HG02571 (cell line): ENCODE results near the gene MXD1.

ENCODE experiments used
- ATAC-seq: cut with Tn5 transposase; IDR thresholded peaks from one replicate; pipeline ENCODE4 v1.9.1; 2021; ENCODE audit warnings: mild to moderate bottlenecking, moderate library complexity; ENCODE audit not compliant: unreplicated experiment

The MXD1 gene

GRCh38 chr2:69975853-69976462 lies 61.0 kb downstream of the MXD1 start:
- ATAC-seq, result no peak

GRCh38 chr2:69977186-69977585 lies 62.3 kb downstream of the MXD1 start:
- no peak for ATAC-seq

DNA sequence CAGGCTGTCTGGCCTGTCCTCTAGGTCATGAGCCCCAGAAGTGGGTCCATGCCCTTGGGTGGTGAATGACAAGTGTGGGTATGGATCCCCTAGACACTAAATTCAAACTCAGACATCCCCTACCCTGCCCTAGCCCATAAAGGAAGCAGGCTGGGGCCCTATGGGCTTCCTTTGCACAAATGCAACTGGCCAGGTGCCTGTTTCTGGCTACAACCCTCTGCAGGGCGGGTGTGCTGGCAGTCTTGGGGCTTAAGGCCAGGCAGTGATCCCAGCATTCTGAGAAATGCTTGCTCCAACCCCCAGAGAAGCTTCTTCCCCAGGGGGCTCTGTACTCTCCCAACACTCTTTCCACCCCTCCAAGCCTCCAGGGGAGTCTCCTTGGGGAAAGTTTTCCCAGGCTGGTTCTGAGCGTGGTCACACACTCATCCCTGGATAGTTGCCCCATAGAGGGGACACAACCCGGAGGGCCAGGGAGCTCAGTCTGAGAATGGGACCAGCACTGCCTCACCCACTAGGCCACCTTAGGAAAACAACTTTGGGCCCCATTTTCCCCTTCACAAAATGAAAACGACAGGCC lies 63.1 kb downstream of the MXD1 start:
- no peak for ATAC-seq

GRCh38 chr2:69979902-69980807 lies 65.2 kb downstream of the MXD1 start:
- no peak for ATAC-seq

DNA sequence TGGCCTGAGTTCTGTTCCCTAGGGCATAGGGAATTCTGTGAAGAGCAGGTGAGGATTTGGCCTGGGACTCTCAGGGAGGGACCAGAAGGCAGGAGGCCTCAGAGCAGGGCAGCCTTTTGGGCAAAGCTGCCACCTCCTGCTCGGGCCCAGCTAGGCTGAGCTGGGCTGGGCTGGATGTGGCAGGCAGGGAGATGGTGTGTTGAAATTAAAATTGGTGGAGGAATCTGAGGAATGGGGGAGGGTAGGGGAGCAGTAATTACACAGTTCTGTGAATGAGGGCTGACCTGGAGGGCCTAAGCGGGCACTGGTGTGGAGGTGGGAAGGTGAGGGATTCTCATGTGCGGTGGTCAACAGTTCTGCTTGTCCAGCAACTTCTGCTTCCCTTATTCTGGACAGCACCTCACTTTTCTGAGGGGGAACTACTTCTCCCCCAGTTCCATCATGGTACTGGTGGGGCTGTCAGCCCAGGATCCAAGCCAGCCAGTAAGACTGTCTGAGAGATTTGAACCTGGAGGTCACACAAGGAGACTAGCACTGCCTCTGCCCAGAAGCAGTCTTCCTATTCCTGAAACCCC lies 68.6 kb downstream of the MXD1 start:
- no peak for ATAC-seq

GRCh38 chr2:69985216-69985615 lies 70.3 kb downstream of the MXD1 start:
- no peak for ATAC-seq

DNA sequence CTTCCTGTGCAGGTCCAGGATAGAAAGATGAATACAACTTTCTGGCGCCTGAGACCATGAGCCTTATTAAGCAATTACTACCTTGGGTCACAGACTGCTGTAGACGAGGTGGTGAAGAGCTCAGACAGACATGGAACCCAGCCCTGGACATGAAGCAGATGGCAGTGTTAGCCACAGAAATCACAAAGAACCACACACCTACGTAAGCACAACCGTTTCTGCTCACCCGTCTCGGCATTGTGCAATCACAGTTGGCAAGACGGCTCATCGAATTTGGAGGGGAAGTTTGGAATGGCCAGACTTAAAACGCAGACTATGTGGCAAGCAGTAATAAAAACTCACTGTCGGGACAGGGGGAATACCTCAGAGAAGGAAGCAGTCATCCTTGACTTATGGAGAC lies 70.8 kb downstream of the MXD1 start:
- ATAC-seq, result no peak

DNA sequence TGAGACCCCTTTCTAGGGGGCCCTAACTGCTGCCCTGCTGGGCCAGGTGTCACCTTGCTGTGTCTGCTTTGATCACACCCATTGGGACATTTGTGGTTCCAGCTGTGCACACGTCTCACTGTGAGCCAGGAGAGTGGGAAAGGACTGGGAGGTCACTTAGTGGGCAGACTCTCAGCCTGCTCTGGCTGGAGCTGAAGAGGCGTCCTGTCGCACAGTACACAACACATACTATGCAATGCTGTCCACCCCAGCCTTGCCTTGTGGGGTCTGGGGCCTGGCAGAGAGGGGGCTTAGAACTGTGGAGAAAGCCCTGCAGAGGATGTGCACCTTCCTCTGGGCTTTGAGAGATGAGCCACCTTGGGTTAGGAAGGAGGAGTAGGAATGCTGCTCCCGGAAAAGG lies 71.8 kb downstream of the MXD1 start:
- no peak for ATAC-seq

DNA sequence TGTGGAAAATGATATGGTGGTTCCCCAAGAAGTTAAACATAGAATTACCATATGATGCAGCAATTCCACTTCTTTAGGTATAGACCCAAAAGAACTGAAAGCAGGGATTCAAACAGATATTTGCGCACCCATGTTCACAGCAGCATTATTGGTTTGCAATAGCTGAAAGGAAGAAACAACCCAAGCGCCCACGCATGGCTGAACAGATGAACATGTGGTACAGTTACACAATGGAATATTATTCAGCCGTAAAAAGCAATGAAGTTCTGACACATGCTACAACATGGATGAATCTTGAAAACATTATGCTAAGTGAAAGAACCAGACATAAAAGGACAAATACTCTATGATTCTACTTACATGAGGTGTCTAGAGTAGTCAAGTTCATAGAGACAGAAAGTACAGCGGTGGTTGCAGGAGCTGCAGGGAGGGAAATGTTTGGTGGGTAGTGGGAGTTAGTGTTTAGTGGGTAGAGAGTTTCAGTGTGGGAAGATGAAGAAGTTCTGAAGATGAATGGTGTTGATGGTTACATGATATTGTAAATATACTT lies 73.3 kb downstream of the MXD1 start:
- ATAC-seq, result no peak

- ATAC-seq, result no peak
These were observed 74.1 kb downstream of the MXD1 start for GRCh38 chr2:69989009-69989408.

DNA sequence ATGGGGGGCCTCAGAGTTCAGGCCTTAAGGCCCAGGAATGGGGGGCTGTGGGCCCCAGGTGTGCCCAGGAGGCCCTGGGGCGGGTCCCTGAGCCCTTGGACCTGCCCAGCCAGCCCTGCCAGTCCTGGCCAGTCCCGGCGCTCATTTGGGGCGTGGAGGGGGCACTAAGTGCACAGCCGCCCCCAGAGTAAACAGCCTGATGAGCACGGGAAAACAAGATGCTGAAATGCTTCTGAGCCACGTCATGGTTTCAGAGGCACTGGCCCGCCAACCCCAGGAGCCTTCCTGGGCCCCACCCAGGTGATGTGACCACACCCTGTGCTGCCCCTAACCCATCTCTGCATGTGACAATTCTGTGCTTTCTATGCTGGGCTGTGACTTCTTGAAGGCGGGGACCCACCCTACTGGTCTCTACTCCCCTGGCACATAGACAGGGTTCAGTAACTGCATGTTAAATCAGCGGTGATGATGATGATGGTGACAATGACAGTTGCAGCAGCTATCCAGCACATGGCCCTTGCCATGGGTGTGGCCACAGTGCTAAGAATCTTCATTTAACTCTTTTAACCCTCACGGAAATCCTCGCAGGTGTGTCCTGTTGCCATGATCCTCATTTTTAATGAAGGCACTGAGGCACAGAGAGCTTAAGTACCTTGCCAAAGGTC lies 74.7 kb downstream of the MXD1 start:
- no peak for ATAC-seq
